NOMO-1 treated with DMSO at 0.1 percent for 48 hours (cell line): ENCODE results near the gene ACSBG1.
A peak's percentile ranks its signal among the peaks of the same experiment; 100 is the strongest.
"Not testable (repeated sequence)": the region's sequence is repeated elsewhere in the genome, so short reads cannot be mapped to it uniquely, and the experiment has no call there.

Source experiments
- DNase-seq: peaks from one replicate; lab custom pipeline; 2025; ENCODE audit not compliant: unreplicated experiment; lab: John Stamatoyannopoulos, UW

Gene ACSBG1

GRCh38 chr15:78255421-78256043 is 21.2 kb upstream of the ACSBG1 start:
- no peak for DNase-seq

- no peak for DNase-seq
These were observed 16.8 kb upstream of the ACSBG1 start for GRCh38 chr15:78251136-78251535.

- no peak for DNase-seq
These were observed 14.8 kb upstream of the ACSBG1 start for GRCh38 chr15:78249131-78249530.

- DNase-seq = no peak
These were observed 13.5 kb upstream of the ACSBG1 start for GRCh38 chr15:78247911-78248310.

GRCh38 chr15:78245976-78246620 is 11.7 kb upstream of the ACSBG1 start:
- DNase-seq = not testable (repeated sequence)

- not testable (repeated sequence) for DNase-seq
These were observed 11.0 kb upstream of the ACSBG1 start for GRCh38 chr15:78245392-78245791.

- no peak for DNase-seq
These were observed 10.5 kb upstream of the ACSBG1 start for GRCh38 chr15:78244893-78245292.

GRCh38 chr15:78244101-78244500 is 9.7 kb upstream of the ACSBG1 start:
- no peak for DNase-seq

- no peak for DNase-seq
These were observed 9.2 kb upstream of the ACSBG1 start for GRCh38 chr15:78243491-78243941.

- DNase-seq = no peak
These were observed 8.7 kb upstream of the ACSBG1 start for GRCh38 chr15:78243058-78243457.

- DNase-seq = no peak
These were observed 7.8 kb upstream of the ACSBG1 start for GRCh38 chr15:78242128-78242527.

- DNase-seq = peak; percentile 64
These were observed 6.7 kb upstream of the ACSBG1 start for GRCh38 chr15:78241017-78241416.

- DNase-seq = no peak
These were observed 5.4 kb upstream of the ACSBG1 start for GRCh38 chr15:78239811-78240210.

- DNase-seq = no peak
These were observed 2.8 kb upstream of the ACSBG1 start for GRCh38 chr15:78237146-78237545.

GRCh38 chr15:78236491-78236890 is 2.1 kb upstream of the ACSBG1 start:
- DNase-seq = no peak

- DNase-seq = no peak
These were observed 869 bp downstream of the ACSBG1 start for GRCh38 chr15:78233496-78233895.

- DNase-seq = no peak
These were observed 1.4 kb downstream of the ACSBG1 start for GRCh38 chr15:78232951-78233350.

GRCh38 chr15:78229431-78230406 is 4.6 kb downstream of the ACSBG1 start:
- no peak for DNase-seq

- no peak for DNase-seq
These were observed 5.9 kb downstream of the ACSBG1 start for GRCh38 chr15:78228356-78228996.

- DNase-seq = no peak
These were observed 8.4 kb downstream of the ACSBG1 start for GRCh38 chr15:78225783-78226541.
